ENCODE measurements around the gene RPS14. TPM values are rescaled to one million over a fixed set of nuclear protein-coding genes. Genes with fewer than 3 reads are reported as not detected.

RPS14 gene
- polyA plus RNA-seq, 1 donor from 2014 or later, result 3,490 TPM

GRCh38 chr5:150441813-150442698 is 7.5 kb downstream of the RPS14 start:
- Histone ChIP-seq H3K27ac (ENCODE audit: low read length) (no peak overlapping the region), H3K9me2 (ENCODE audit: insufficient read depth, low read length) (no peaks in the 10 kb centered on the region), H3K4me3 (ENCODE audit: low read length) (no peak overlapping the region), H3K9ac (ENCODE audit: low read length) (no peak overlapping the region), H2AFZ (ENCODE audit: low read depth, low read length) (no peak overlapping the region), H3K27me3 (ENCODE audit: insufficient read depth, low read depth, low read length) (no peaks in the 10 kb centered on the region), H3K4me2 (ENCODE audit: low read length) (no peak overlapping the region), H3K36me3 (ENCODE audit: insufficient read depth, low read length) (no peaks in the 10 kb centered on the region), H4K20me1 (ENCODE audit: insufficient read depth) (no peaks in the 10 kb centered on the region), H3F3A (ENCODE audit: insufficient read depth, low read length, poor library complexity, severe bottlenecking) (no peaks in the 10 kb centered on the region), H3K79me2 (replicated peaks; ENCODE audit: insufficient read depth, low read length) (no peaks in the 10 kb centered on the region), H3K9me3 (ENCODE audit: low read length) (no peaks in the 10 kb centered on the region)
- no peak for TF ChIP-seq RAD21 (conservative IDR thresholded peaks at IDR 0.05)
- no peak for TF ChIP-seq SMC3 (conservative IDR thresholded peaks at IDR 0.05; ENCODE audit: poor library complexity)
- TF ChIP-seq EP300 (conservative IDR thresholded peaks at IDR 0.05; ENCODE audit: poor library complexity, severe bottlenecking), result no peak
- TF ChIP-seq TAF1 (IDR thresholded peaks at IDR 0.05; ENCODE audit: low read depth), result no peak
- TF ChIP-seq MXI1 (conservative IDR thresholded peaks at IDR 0.05; ENCODE audit: poor library complexity, severe bottlenecking), result no peak
- no peak for TF ChIP-seq REST (IDR thresholded peaks at IDR 0.05; ENCODE audit: borderline replicate concordance)
- no peak for TF ChIP-seq POLR2AphosphoS5 (IDR thresholded peaks at IDR 0.05)
- TF ChIP-seq EZH2 (IDR thresholded peaks at IDR 0.05; ENCODE audit: borderline replicate concordance, insufficient read depth, low read length, poor library complexity, severe bottlenecking), result no peak
- TF ChIP-seq CTCF (IDR thresholded peaks at IDR 0.05; ENCODE audit: poor library complexity, severe bottlenecking), result no peak

- no peaks in the 10 kb centered on the region for H3F3A ChIP-seq (ENCODE audit: insufficient read depth, low read length, poor library complexity, severe bottlenecking)
- H4K20me1 ChIP-seq (ENCODE audit: insufficient read depth), result no peaks in the 10 kb centered on the region
- no peak overlapping the region for H3K4me3 ChIP-seq (ENCODE audit: low read length)
- no peak overlapping the region for H3K27ac ChIP-seq (ENCODE audit: low read length)
- no peaks in the 10 kb centered on the region for H3K36me3 ChIP-seq (ENCODE audit: insufficient read depth, low read length)
- no peaks in the 10 kb centered on the region for H3K27me3 ChIP-seq (ENCODE audit: insufficient read depth, low read depth, low read length)
- H3K4me2 ChIP-seq (ENCODE audit: low read length), result no peak overlapping the region
- no peak for TF ChIP-seq EZH2 (IDR thresholded peaks at IDR 0.05; ENCODE audit: borderline replicate concordance, insufficient read depth, low read length, poor library complexity, severe bottlenecking)
- TF ChIP-seq SMC3 (conservative IDR thresholded peaks at IDR 0.05; ENCODE audit: poor library complexity), result no peak
- TF ChIP-seq REST (IDR thresholded peaks at IDR 0.05; ENCODE audit: borderline replicate concordance), result no peak
- TF ChIP-seq TAF1 (IDR thresholded peaks at IDR 0.05; ENCODE audit: low read depth), result no peak
- no peak for TF ChIP-seq RAD21 (conservative IDR thresholded peaks at IDR 0.05)
- no peak for TF ChIP-seq EP300 (conservative IDR thresholded peaks at IDR 0.05; ENCODE audit: poor library complexity, severe bottlenecking)
- TF ChIP-seq POLR2AphosphoS5 (IDR thresholded peaks at IDR 0.05), result no peak
- no peak for TF ChIP-seq CTCF (IDR thresholded peaks at IDR 0.05; ENCODE audit: poor library complexity, severe bottlenecking)
- no peak for TF ChIP-seq MXI1 (conservative IDR thresholded peaks at IDR 0.05; ENCODE audit: poor library complexity, severe bottlenecking)
- H2AFZ ChIP-seq (ENCODE audit: low read depth, low read length), result no peak overlapping the region
- no peaks in the 10 kb centered on the region for H3K9me3 ChIP-seq (ENCODE audit: low read length)
- H3K79me2 ChIP-seq (replicated peaks; ENCODE audit: insufficient read depth, low read length), result no peaks in the 10 kb centered on the region
- no peak overlapping the region for H3K9ac ChIP-seq (ENCODE audit: low read length)
- H3K9me2 ChIP-seq (ENCODE audit: insufficient read depth, low read length), result no peaks in the 10 kb centered on the region
These were observed 8.4 kb downstream of the RPS14 start for GRCh38 chr5:150440948-150441812.

Data from neural cell (in vitro differentiated cells).